A673 (cell line): Measurements from ENCODE around the gene PROCR.
"Not testable (repeated sequence)": the region's sequence is repeated elsewhere in the genome, so short reads cannot be mapped to it uniquely, and the experiment has no call there.

Experiments used
- EZH2 ChIP-seq: fragments of 200-600 bp; sonication (generic); IDR thresholded peaks from 2 replicates; pipeline ENCODE4 v1.6.1; 2017; ENCODE audit warnings: borderline replicate concordance, low read depth, mild to moderate bottlenecking, mixed read lengths, antibody characterized with exemption, low read length; ENCODE audit not compliant: poor library complexity, severe bottlenecking
- TF ChIP-seq, protein P1 (sequence below): fragments of 300-800, 200-600 bp; sonication (generic); conservative IDR thresholded peaks from 2 replicates; pipeline ENCODE4 v1.5.1; 2017; ENCODE audit warnings: low read depth, mild to moderate bottlenecking, antibody characterized with exemption, low read length, moderate library complexity, mixed read lengths

DNA sequence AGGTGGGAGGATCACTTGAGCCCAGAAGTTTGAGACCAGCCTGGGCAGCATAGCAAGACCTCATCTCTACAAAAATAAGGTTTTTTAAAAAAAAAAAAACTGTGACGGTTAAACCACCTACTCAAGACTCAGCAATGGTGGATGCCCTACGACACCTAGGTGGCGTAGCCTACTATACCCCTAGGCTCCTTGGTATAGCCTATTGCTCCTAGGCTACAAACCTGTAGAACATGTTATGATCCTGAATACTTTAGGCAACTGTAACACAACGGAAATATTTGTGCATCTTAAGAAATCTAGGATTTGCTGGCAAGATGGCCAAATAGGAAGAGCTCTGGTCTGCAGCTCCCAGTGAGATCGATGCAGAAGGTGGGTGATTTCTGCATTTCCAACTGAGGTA is 11.5 kb upstream of the PROCR start:
- TF ChIP-seq, protein P1, sequence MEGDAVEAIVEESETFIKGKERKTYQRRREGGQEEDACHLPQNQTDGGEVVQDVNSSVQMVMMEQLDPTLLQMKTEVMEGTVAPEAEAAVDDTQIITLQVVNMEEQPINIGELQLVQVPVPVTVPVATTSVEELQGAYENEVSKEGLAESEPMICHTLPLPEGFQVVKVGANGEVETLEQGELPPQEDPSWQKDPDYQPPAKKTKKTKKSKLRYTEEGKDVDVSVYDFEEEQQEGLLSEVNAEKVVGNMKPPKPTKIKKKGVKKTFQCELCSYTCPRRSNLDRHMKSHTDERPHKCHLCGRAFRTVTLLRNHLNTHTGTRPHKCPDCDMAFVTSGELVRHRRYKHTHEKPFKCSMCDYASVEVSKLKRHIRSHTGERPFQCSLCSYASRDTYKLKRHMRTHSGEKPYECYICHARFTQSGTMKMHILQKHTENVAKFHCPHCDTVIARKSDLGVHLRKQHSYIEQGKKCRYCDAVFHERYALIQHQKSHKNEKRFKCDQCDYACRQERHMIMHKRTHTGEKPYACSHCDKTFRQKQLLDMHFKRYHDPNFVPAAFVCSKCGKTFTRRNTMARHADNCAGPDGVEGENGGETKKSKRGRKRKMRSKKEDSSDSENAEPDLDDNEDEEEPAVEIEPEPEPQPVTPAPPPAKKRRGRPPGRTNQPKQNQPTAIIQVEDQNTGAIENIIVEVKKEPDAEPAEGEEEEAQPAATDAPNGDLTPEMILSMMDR, result not testable (repeated sequence)
- not testable (repeated sequence) for TF ChIP-seq EZH2
